HG02885 (cell line): ENCODE results near the gene C11orf42.
"Not testable (repeated sequence)": the region's sequence is repeated elsewhere in the genome, so short reads cannot be mapped to it uniquely, and the experiment has no call there.

Source experiments
- ATAC-seq: cut with Tn5 transposase; IDR thresholded peaks from one replicate; pipeline ENCODE4 v1.9.1; 2021; ENCODE audit warnings: mild to moderate bottlenecking; ENCODE audit not compliant: unreplicated experiment, poor library complexity

The C11orf42 gene

GRCh38 chr11:6217722-6218121 is 12.4 kb downstream of the C11orf42 start:
- no peak for ATAC-seq

GRCh38 chr11:6219359-6219758 is 14.0 kb downstream of the C11orf42 start:
- no peak for ATAC-seq

- ATAC-seq = no peak
Measured at GRCh38 chr11:6223854-6224253, 18.5 kb downstream of the C11orf42 start.

- ATAC-seq = no peak
Measured at GRCh38 chr11:6224421-6224820, 19.1 kb downstream of the C11orf42 start.

GRCh38 chr11:6225024-6225423 is 19.7 kb downstream of the C11orf42 start:
- no peak for ATAC-seq

GRCh38 chr11:6225896-6226295 is 20.5 kb downstream of the C11orf42 start:
- no peak for ATAC-seq

- no peak for ATAC-seq
Measured at GRCh38 chr11:6228520-6228919, 23.2 kb downstream of the C11orf42 start.

- ATAC-seq = no peak
Measured at GRCh38 chr11:6229911-6230310, 24.6 kb downstream of the C11orf42 start.

GRCh38 chr11:6232899-6233298 is 27.5 kb downstream of the C11orf42 start:
- no peak for ATAC-seq

GRCh38 chr11:6233984-6234386 is 28.6 kb downstream of the C11orf42 start:
- peak; percentile 0 for ATAC-seq

- ATAC-seq = peak; percentile 93
Measured at GRCh38 chr11:6234387-6235107, 29.2 kb downstream of the C11orf42 start, which contains the start of gene FHIP1B. Gene FHIP1B (minus strand): TSS chr11:6234636. CDS start chr11:6224516, 10,120 bp downstream.

- no peak for ATAC-seq
Measured at GRCh38 chr11:6237266-6237665, 31.9 kb downstream of the C11orf42 start.

GRCh38 chr11:6237761-6238302 is 32.5 kb downstream of the C11orf42 start:
- no peak for ATAC-seq

- no peak for ATAC-seq
Measured at GRCh38 chr11:6238902-6239301, 33.5 kb downstream of the C11orf42 start, which contains the start of gene CNGA4. Gene CNGA4 (plus strand): TSS chr11:6239089. CDS start chr11:6239207, 118 bp downstream.

- ATAC-seq = no peak
Measured at GRCh38 chr11:6240139-6240538, 34.8 kb downstream of the C11orf42 start.

- ATAC-seq = no peak
Measured at GRCh38 chr11:6240781-6241180, 35.4 kb downstream of the C11orf42 start.

- ATAC-seq = no peak
Measured at GRCh38 chr11:6241316-6241715, 36.0 kb downstream of the C11orf42 start.

- ATAC-seq = no peak
Measured at GRCh38 chr11:6245536-6245935, 40.2 kb downstream of the C11orf42 start.

GRCh38 chr11:6248248-6248647 is 42.9 kb downstream of the C11orf42 start:
- no peak for ATAC-seq

- ATAC-seq = not testable (repeated sequence)
Measured at GRCh38 chr11:6248897-6249296, 43.5 kb downstream of the C11orf42 start.

GRCh38 chr11:6249770-6250555 is 44.6 kb downstream of the C11orf42 start:
- ATAC-seq = no peak
